Mucosa of stomach (tissue), 1 donor: ENCODE data around the gene FGD4.

Experiments used
- H3K27me3 ChIP-seq: one replicate; pipeline ENCODE4 v1.7.0; 2013; ENCODE audit warnings: mild to moderate bottlenecking, low read length; ENCODE audit not compliant: control insufficient read depth, insufficient read depth
- H3K36me3 ChIP-seq: one replicate; pipeline ENCODE4 v1.7.0; 2013; ENCODE audit warnings: low read length; ENCODE audit not compliant: control insufficient read depth, insufficient read depth
- H3K4me1 ChIP-seq: one replicate; pipeline ENCODE4 v1.7.0; 2013; ENCODE audit warnings: mild to moderate bottlenecking, low read length; ENCODE audit not compliant: control insufficient read depth, insufficient read depth
- H3K4me3 ChIP-seq: one replicate; pipeline ENCODE4 v1.7.0; 2013; ENCODE audit warnings: low read length
- H3K9ac ChIP-seq: one replicate; pipeline ENCODE4 v1.7.0; 2013; ENCODE audit warnings: mild to moderate bottlenecking, low read length, moderate library complexity
- H3K9me3 ChIP-seq: one replicate; pipeline ENCODE4 v1.7.0; 2013; ENCODE audit warnings: mild to moderate bottlenecking, low read length, moderate library complexity; ENCODE audit not compliant: control insufficient read depth
- donor health status: Pancreatic carcinoma.

Gene FGD4

GRCh38 chr12:32611986-32612385 lies 212.6 kb downstream of the FGD4 start:
- Histone ChIP-seq H3K9ac (no peak overlapping the region), H3K36me3 (peaks cover 6% of the 10 kb centered on the region), H3K4me3 (no peak overlapping the region)

GRCh38 chr12:32612658-32613614 lies 213.6 kb downstream of the FGD4 start:
- Histone ChIP-seq H3K27me3 (no peaks in the 10 kb centered on the region), H3K9ac (no peak overlapping the region), H3K9me3 (no peaks in the 10 kb centered on the region), H3K4me3 (no peak overlapping the region), H3K4me1 (peaks cover 12% of the 10 kb centered on the region), H3K36me3 (peaks cover 7% of the 10 kb centered on the region)

More at GRCh38 chr12:32611986-32612385, 212.6 kb downstream of the FGD4 start:
- Histone ChIP-seq H3K4me1 (peaks cover 7% of the 10 kb centered on the region), H3K9me3 (no peaks in the 10 kb centered on the region), H3K27me3 (no peaks in the 10 kb centered on the region)

GRCh38 chr12:32615441-32615840 lies 216.1 kb downstream of the FGD4 start:
- Histone ChIP-seq H3K9ac (no peak overlapping the region), H3K27me3 (no peaks in the 10 kb centered on the region), H3K9me3 (no peaks in the 10 kb centered on the region), H3K4me1 (peaks cover 16% of the 10 kb centered on the region), H3K36me3 (peaks cover 10% of the 10 kb centered on the region), H3K4me3 (no peak overlapping the region)

- Histone ChIP-seq H3K4me1 (peaks cover 16% of the 10 kb centered on the region), H3K4me3 (no peak overlapping the region), H3K9ac (no peak overlapping the region), H3K27me3 (no peaks in the 10 kb centered on the region), H3K36me3 (peaks cover 8% of the 10 kb centered on the region), H3K9me3 (no peaks in the 10 kb centered on the region)
These were observed 218.2 kb downstream of the FGD4 start for GRCh38 chr12:32617534-32617933.

- H3K9me3 ChIP-seq = no peaks in the 10 kb centered on the region
- no peaks in the 10 kb centered on the region for H3K27me3 ChIP-seq
- no peak overlapping the region for H3K4me3 ChIP-seq
- H3K36me3 ChIP-seq = peaks cover 8% of the 10 kb centered on the region
- H3K9ac ChIP-seq = no peak overlapping the region
- H3K4me1 ChIP-seq = peaks cover 16% of the 10 kb centered on the region
These were observed 218.8 kb downstream of the FGD4 start for GRCh38 chr12:32618115-32618514.

GRCh38 chr12:32627976-32628375 lies 228.6 kb downstream of the FGD4 start:
- no peak overlapping the region for H3K4me3 ChIP-seq
- H3K36me3 ChIP-seq = peaks cover 4% of the 10 kb centered on the region
- no peak overlapping the region for H3K9ac ChIP-seq
- no peaks in the 10 kb centered on the region for H3K4me1 ChIP-seq
- H3K9me3 ChIP-seq = no peaks in the 10 kb centered on the region
- no peaks in the 10 kb centered on the region for H3K27me3 ChIP-seq

GRCh38 chr12:32641287-32641901 lies 242.0 kb downstream of the FGD4 start:
- Histone ChIP-seq H3K27me3 (no peaks in the 10 kb centered on the region), H3K4me3 (no peak overlapping the region), H3K36me3 (peaks cover 4% of the 10 kb centered on the region), H3K4me1 (no peaks in the 10 kb centered on the region), H3K9ac (no peak overlapping the region), H3K9me3 (no peaks in the 10 kb centered on the region)

- Histone ChIP-seq H3K27me3 (no peaks in the 10 kb centered on the region), H3K9ac (no peak overlapping the region), H3K4me1 (no peaks in the 10 kb centered on the region), H3K4me3 (no peak overlapping the region), H3K9me3 (no peaks in the 10 kb centered on the region), H3K36me3 (peaks cover 4% of the 10 kb centered on the region)
These were observed 245.1 kb downstream of the FGD4 start for GRCh38 chr12:32644431-32644830.

- Histone ChIP-seq H3K9me3 (no peaks in the 10 kb centered on the region), H3K4me3 (no peak overlapping the region), H3K9ac (no peak overlapping the region), H3K36me3 (peaks cover 4% of the 10 kb centered on the region), H3K27me3 (no peaks in the 10 kb centered on the region), H3K4me1 (no peaks in the 10 kb centered on the region)
These were observed 247.9 kb downstream of the FGD4 start for GRCh38 chr12:32647275-32647674.

- H3K4me1 ChIP-seq = no peaks in the 10 kb centered on the region
- H3K9me3 ChIP-seq = no peaks in the 10 kb centered on the region
- no peak overlapping the region for H3K4me3 ChIP-seq
- H3K36me3 ChIP-seq = peaks cover 4% of the 10 kb centered on the region
- H3K9ac ChIP-seq = no peak overlapping the region
- H3K27me3 ChIP-seq = no peaks in the 10 kb centered on the region
These were observed 251.2 kb downstream of the FGD4 start for GRCh38 chr12:32650508-32650907.

- Histone ChIP-seq H3K27me3 (no peaks in the 10 kb centered on the region), H3K9ac (no peak overlapping the region), H3K4me3 (no peak overlapping the region), H3K9me3 (no peaks in the 10 kb centered on the region), H3K36me3 (peaks cover under 1% of the 10 kb centered on the region), H3K4me1 (no peaks in the 10 kb centered on the region)
These were observed 252.0 kb downstream of the FGD4 start for GRCh38 chr12:32651151-32651955.

GRCh38 chr12:32651956-32652210 lies 252.5 kb downstream of the FGD4 start:
- H3K4me1 ChIP-seq = no peaks in the 10 kb centered on the region
- no peaks in the 10 kb centered on the region for H3K9me3 ChIP-seq
- H3K27me3 ChIP-seq = no peaks in the 10 kb centered on the region
- no peaks in the 10 kb centered on the region for H3K36me3 ChIP-seq
- no peak overlapping the region for H3K4me3 ChIP-seq
- H3K9ac ChIP-seq = no peak overlapping the region
